Mucosa of descending colon (tissue), 3 donors: Measurements from ENCODE around the gene HMGB2. TPM values are rescaled to one million over a fixed set of nuclear protein-coding genes. Genes with fewer than 3 reads are reported as not detected.

ENCODE experiments used
- ATAC-seq: fragments of 200-7000 bp; cut with Tn5 transposase; one replicate; pipeline ENCODE4 v1.9.1; 2020; ENCODE audit warnings: mild to moderate bottlenecking, moderate library complexity
- DNase-seq, 3 donors: peaks; one replicate each; pipeline ENCODE4 v3.0.0-alpha.2; 2020
- H3K36me3 ChIP-seq: fragments of 200-600 bp; one replicate; pipeline ENCODE4 v1.8.0; 2021; ENCODE audit warnings: low read depth, mild to moderate bottlenecking
- H3K4me1 ChIP-seq: fragments of 200-600 bp; one replicate; pipeline ENCODE4 v1.8.0; 2021; ENCODE audit warnings: low read depth, mild to moderate bottlenecking
- H3K4me3 ChIP-seq: fragments of 200-600 bp; one replicate; pipeline ENCODE4 v1.8.0; 2021; ENCODE audit warnings: mild to moderate bottlenecking
- H3K9me3 ChIP-seq: fragments of 200-600 bp; one replicate; pipeline ENCODE4 v1.8.0; 2021; ENCODE audit warnings: mild to moderate bottlenecking
- CTCF ChIP-seq: fragments of 200-600 bp; IDR thresholded peaks from one replicate; pipeline ENCODE4 v1.8.0; 2022; ENCODE audit warnings: antibody characterized with exemption, mild to moderate bottlenecking
- intact Hi-C, 2 donors: fragments of 100-400 bp; cut with DNase I in 1 of 2; cut with micrococcal nuclease in 1 of 2; formaldehyde crosslinking; loops; one replicate each; pipeline versions ENCODE4 v1.11.0 to v1.11.1; 2022; cut with DNase I, micrococcal nuclease
- total RNA-seq, 3 donors: library from RNA; stranded (reverse); fragmentation: NEBNext Ultra II Directional in 2 of 3; extraction: Animal tissue kit (Norgen Biotek cat#: 25700) in 2 of 3; gene quantifications; one replicate each; pipeline versions ENCODE4 v1.2.1 to v1.2.4, GENCODE V29; 2021 to 2023
- donor health status: DM: no; HTN: no; CAD: no; lungs with moderate emphysema.
- donor health status: DM: no; HTN: no; CAD: no.
- donor health status: DM: no; HTN: yes; CAD: no.

Gene HMGB2
- total RNA-seq, 3 donors from 2014 or later = 42.0 to 113 (median 54.4) TPM

- intact Hi-C loops = no loop called here
- peak; percentile 36 for ATAC-seq
- DNase-seq = no peak
- no peak for TF ChIP-seq CTCF
- Histone ChIP-seq H3K36me3 (no peaks in the 10 kb centered on the region), H3K4me1 (no peaks in the 10 kb centered on the region), H3K9me3 (peaks cover 40% of the 10 kb centered on the region), H3K4me3 (no peak overlapping the region)
These were observed 52.5 kb downstream of the HMGB2 start for GRCh38 chr4:173281406-173282255.

Other genes starting within 250 kb of the HMGB2 start
- 100 to 1,000 TPM in 2 of 3 donors, 10 to 100 TPM in 1; 61.4 to 141 (median 109) TPM for gene GALNT7, start 165.5 kb downstream of the HMGB2 start, total RNA-seq
- gene SAP30, start 36.6 kb upstream of the HMGB2 start, total RNA-seq = 10 to 100 TPM in 2 of 3 donors, 1 to 10 TPM in 1; 3.8 to 22.6 (median 12.4) TPM
- gene SCRG1, start 64.8 kb upstream of the HMGB2 start, total RNA-seq = 1 to 10 TPM in 1 of 3 donors, under 1 TPM in 2; 0.06 to 3.4 (median 0.41) TPM
- 100 to 1,000 TPM in 1 of 3 donors, 10 to 100 TPM in 1, 1 to 10 TPM in 1; 3.3 to 175 (median 11.8) TPM for gene HAND2, start 195.9 kb upstream of the HMGB2 start, total RNA-seq